ENCODE data around the gene IL25. TPM values are rescaled to one million over a fixed set of nuclear protein-coding genes. Genes with fewer than 3 reads are reported as not detected.
"Not testable (repeated sequence)": the region's sequence is repeated elsewhere in the genome, so short reads cannot be mapped to it uniquely, and the experiment has no call there.

The IL25 gene
- total RNA-seq, 4 donors from 2014 or later = not detected

GRCh38 chr14:23415821-23416778 is 43.5 kb downstream of the IL25 start:
- H3K4me1 ChIP-seq = no peaks in the 10 kb centered on the region
- H3K4me3 ChIP-seq = no peak overlapping the region
- DNase-seq (ENCODE audit: extremely low spot score) = no peak
- peaks cover 0 to 5% (median 0%) of the 10 kb centered on the region in 4 donors for H3K27me3 ChIP-seq
- no peaks in the 10 kb centered on the region for H3K9me3 ChIP-seq
- TF ChIP-seq POLR2A (IDR thresholded peaks at IDR 0.05; ENCODE audit: low read depth) = no peak
- no peak for TF ChIP-seq CTCF (IDR thresholded peaks at IDR 0.05)
- no peak for TF ChIP-seq EP300 (IDR thresholded peaks at IDR 0.05)
- no peak for TF ChIP-seq POLR2AphosphoS5 (IDR thresholded peaks at IDR 0.05)
- 80% methylated on average over 21 of the region's 21 CpGs for WGBS
- intact Hi-C loops (cut with DNase I) = no loop called here
- H3K27ac ChIP-seq (replicated peaks in 1 of 4) = no peak overlapping the region
- peaks cover 0 to 87% (median 0%) of the 10 kb centered on the region in 4 donors for H3K36me3 ChIP-seq

- Histone ChIP-seq H3K4me3 (no peak overlapping the region), H3K27me3 (peaks cover 0 to 4% (median 0%) of the 10 kb centered on the region in 4 donors), H3K27ac (replicated peaks in 1 of 4) (no peak overlapping the region), H3K9me3 (no peaks in the 10 kb centered on the region), H3K36me3 (peaks cover 0 to 94% (median 0%) of the 10 kb centered on the region in 4 donors), H3K4me1 (no peaks in the 10 kb centered on the region)
- intact Hi-C loops (cut with DNase I) = no loop called here
- no peak for TF ChIP-seq POLR2AphosphoS5 (IDR thresholded peaks at IDR 0.05)
- no peak for TF ChIP-seq POLR2A (IDR thresholded peaks at IDR 0.05; ENCODE audit: low read depth)
- TF ChIP-seq CTCF (IDR thresholded peaks at IDR 0.05) = no peak
- TF ChIP-seq EP300 (IDR thresholded peaks at IDR 0.05) = no peak
- DNase-seq (ENCODE audit: extremely low spot score) = no peak
- WGBS = 88% methylated on average over 8 of the region's 11 CpGs
Observed at GRCh38 chr14:23416801-23417200, 44.2 kb downstream of the IL25 start.

GRCh38 chr14:23417269-23417668 is 44.7 kb downstream of the IL25 start:
- H3K27ac ChIP-seq (replicated peaks in 1 of 4); DNase-seq (ENCODE audit: extremely low spot score); H3K4me1 ChIP-seq; H3K27me3 ChIP-seq; H3K4me3 ChIP-seq; H3K9me3 ChIP-seq; intact Hi-C loops (cut with DNase I): not testable (repeated sequence)
- 87% methylated on average over 11 of the region's 12 CpGs for WGBS
- H3K36me3 ChIP-seq = peaks cover 0 to 97% (median 0%) of the 10 kb centered on the region in 4 donors

DNA sequence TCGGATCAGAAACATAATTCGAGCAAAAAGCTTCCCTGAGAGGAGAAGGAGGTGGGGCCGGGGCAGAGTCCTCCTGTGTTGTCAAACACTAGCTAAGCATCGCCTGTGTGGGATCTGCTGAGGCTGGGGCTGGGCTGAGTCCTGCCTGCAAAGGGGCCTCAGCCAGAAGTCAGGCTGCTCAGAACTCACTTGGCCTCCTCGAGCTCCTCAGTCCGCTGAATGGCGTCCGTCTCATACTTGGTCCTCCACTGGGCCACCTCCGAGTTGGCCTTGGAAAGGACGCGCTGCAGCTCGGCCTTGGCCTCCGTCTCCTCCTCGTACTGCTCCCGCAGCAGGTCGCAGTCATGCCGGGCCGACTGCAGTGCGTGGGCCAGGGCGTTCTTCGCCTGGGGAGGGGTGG is 45.4 kb downstream of the IL25 start:
- Histone ChIP-seq H3K9me3 (no peaks in the 10 kb centered on the region), H3K4me3 (no peak overlapping the region), H3K27ac (replicated peaks in 1 of 4) (no peak overlapping the region), H3K27me3 (no peaks in the 10 kb centered on the region), H3K36me3 (peaks cover 0 to 97% (median 0%) of the 10 kb centered on the region in 4 donors), H3K4me1 (no peaks in the 10 kb centered on the region)
- WGBS = 90% methylated on average over 16 of the region's 21 CpGs
- DNase-seq (ENCODE audit: extremely low spot score) = no peak
- intact Hi-C loops (cut with DNase I) = no loop called here
- TF ChIP-seq CTCF (IDR thresholded peaks at IDR 0.05) (no peak), EP300 (IDR thresholded peaks at IDR 0.05) (no peak), POLR2AphosphoS5 (IDR thresholded peaks at IDR 0.05) (no peak), POLR2A (IDR thresholded peaks at IDR 0.05; ENCODE audit: low read depth) (no peak)

DNA sequence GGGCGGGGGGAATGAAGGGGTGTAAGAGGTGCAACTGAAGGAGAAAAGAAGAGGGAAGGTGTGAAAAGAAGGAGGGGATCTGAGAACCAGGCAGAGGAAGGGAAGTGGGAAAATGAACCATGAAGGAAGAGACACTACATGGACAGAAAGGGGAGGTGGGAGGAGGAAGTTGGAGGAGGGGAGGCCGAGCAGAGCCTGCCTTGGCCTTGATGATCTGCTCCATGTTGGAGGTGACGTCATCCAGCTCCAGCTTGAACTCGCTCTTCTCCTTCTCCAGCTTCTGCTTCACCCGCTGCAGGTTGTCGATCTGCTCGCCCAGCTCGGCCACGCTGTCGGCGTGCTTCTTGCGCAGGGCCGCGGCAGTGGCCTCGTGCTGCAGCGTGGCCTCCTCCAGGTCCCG is 47.0 kb downstream of the IL25 start:
- 83% methylated on average over 4 of the region's 17 CpGs for WGBS
- DNase-seq (ENCODE audit: extremely low spot score); H3K9me3 ChIP-seq; intact Hi-C loops (cut with DNase I); H3K4me3 ChIP-seq; H3K27me3 ChIP-seq; H3K27ac ChIP-seq (replicated peaks in 1 of 4); H3K4me1 ChIP-seq: not testable (repeated sequence)
- peaks cover 0 to 82% (median 0%) of the 10 kb centered on the region in 4 donors for H3K36me3 ChIP-seq

Data from esophagus muscularis mucosa (tissue), 4 donors.